Measurements from ENCODE around the gene STX18.

Gene STX18

GRCh38 chr4:4427886-4428285, 114.0 kb downstream of the STX18 start:
- H3K36me3 ChIP-seq (ENCODE audit: control insufficient read depth in 1 of 2, insufficient read depth in 2 of 2, low read length in 2 of 2), result peaks cover 37 to 44% of the 10 kb centered on the region in 2 experiments
- H3K9me3 ChIP-seq (ENCODE audit: insufficient read depth, low read depth, low read length), result no peaks in the 10 kb centered on the region

GRCh38 chr4:4427121-4427870, 114.6 kb downstream of the STX18 start:
- peak overlapping the region; percentile 47 for H4K12ac ChIP-seq (ENCODE audit: low read depth, low read length)
- H3K79me1 ChIP-seq (ENCODE audit: low read length), result no peaks in the 10 kb centered on the region
- no peaks in the 10 kb centered on the region for H3K27me3 ChIP-seq (ENCODE audit: insufficient read depth, low read length)
- H3K9ac ChIP-seq (ENCODE audit: low read length), result no peak overlapping the region
- H3K27ac ChIP-seq (ENCODE audit: low read depth, low read length), result no peak overlapping the region
- H3K4me3 ChIP-seq (ENCODE audit: low read depth, low read length), result no peak overlapping the region
- H2AK5ac ChIP-seq (ENCODE audit: low read length), result no peak overlapping the region
- peaks cover 2 to 5% of the 10 kb centered on the region in 2 experiments for H3K4me1 ChIP-seq (ENCODE audit: control insufficient read depth in 1 of 2, insufficient read depth in 2 of 2, low read length in 2 of 2)
- no peak overlapping the region for H2BK5ac ChIP-seq (ENCODE audit: low read depth, low read length, poor library complexity)
- no peak overlapping the region for H3K4ac ChIP-seq (ENCODE audit: low read depth, low read length)
- H3K9me3 ChIP-seq (ENCODE audit: insufficient read depth, low read depth, low read length), result no peaks in the 10 kb centered on the region
- no peak overlapping the region for H3K14ac ChIP-seq (ENCODE audit: low read length)
- H3K23ac ChIP-seq (ENCODE audit: low read length), result no peak overlapping the region
- H4K91ac ChIP-seq (ENCODE audit: low read depth, low read length), result no peak overlapping the region
- DNase-seq, result no peak
- H4K8ac ChIP-seq (ENCODE audit: low read depth, low read length), result no peak overlapping the region
- H3K79me2 ChIP-seq (ENCODE audit: control insufficient read depth, insufficient read depth, low read length, poor library complexity), result no peaks in the 10 kb centered on the region
- H2BK120ac ChIP-seq (ENCODE audit: insufficient read depth, low read length, poor library complexity), result no peak overlapping the region
- no peak overlapping the region for H3K18ac ChIP-seq (ENCODE audit: low read length)
- H3K36me3 ChIP-seq (ENCODE audit: control insufficient read depth in 1 of 2, insufficient read depth in 2 of 2, low read length in 2 of 2), result peaks cover 33 to 40% of the 10 kb centered on the region in 2 experiments
- no peak overlapping the region for H3K4me2 ChIP-seq (ENCODE audit: low read length)
- H2BK12ac ChIP-seq (ENCODE audit: low read length), result peak overlapping the region; percentile 20
- no peak overlapping the region for H2AFZ ChIP-seq (ENCODE audit: insufficient read depth, low read length, poor library complexity)
- no CpG with 5 or more reads among the region's 12 CpGs for WGBS (ENCODE audit: extremely low coverage, insufficient coverage, insufficient read length)

More at GRCh38 chr4:4427886-4428285, 114.0 kb downstream of the STX18 start:
- Histone ChIP-seq H2AFZ (ENCODE audit: insufficient read depth, low read length, poor library complexity) (no peak overlapping the region), H3K4me1 (ENCODE audit: control insufficient read depth in 1 of 2, insufficient read depth in 2 of 2, low read length in 2 of 2) (peaks cover 2 to 5% of the 10 kb centered on the region in 2 experiments), H4K12ac (ENCODE audit: low read depth, low read length) (no peak overlapping the region), H3K9ac (ENCODE audit: low read length) (no peak overlapping the region), H3K27ac (ENCODE audit: low read depth, low read length) (no peak overlapping the region), H3K14ac (ENCODE audit: low read length) (no peak overlapping the region), H4K8ac (ENCODE audit: low read depth, low read length) (no peak overlapping the region), H2AK5ac (ENCODE audit: low read length) (no peak overlapping the region), H3K27me3 (ENCODE audit: insufficient read depth, low read length) (no peaks in the 10 kb centered on the region), H2BK120ac (ENCODE audit: insufficient read depth, low read length, poor library complexity) (no peak overlapping the region), H2BK5ac (ENCODE audit: low read depth, low read length, poor library complexity) (no peak overlapping the region), H3K4me3 (ENCODE audit: low read depth, low read length) (peak overlapping the region; percentile 20), H3K4ac (ENCODE audit: low read depth, low read length) (no peak overlapping the region), H3K18ac (ENCODE audit: low read length) (no peak overlapping the region), H2BK12ac (ENCODE audit: low read length) (no peak overlapping the region), H3K4me2 (ENCODE audit: low read length) (no peak overlapping the region), H4K91ac (ENCODE audit: low read depth, low read length) (no peak overlapping the region), H3K79me1 (ENCODE audit: low read length) (no peaks in the 10 kb centered on the region), H3K79me2 (ENCODE audit: control insufficient read depth, insufficient read depth, low read length, poor library complexity) (no peaks in the 10 kb centered on the region), H3K23ac (ENCODE audit: low read length) (no peak overlapping the region)
- DNase-seq, result no peak
- no CpG with 5 or more reads among the region's 5 CpGs for WGBS (ENCODE audit: extremely low coverage, insufficient coverage, insufficient read length)

DNA sequence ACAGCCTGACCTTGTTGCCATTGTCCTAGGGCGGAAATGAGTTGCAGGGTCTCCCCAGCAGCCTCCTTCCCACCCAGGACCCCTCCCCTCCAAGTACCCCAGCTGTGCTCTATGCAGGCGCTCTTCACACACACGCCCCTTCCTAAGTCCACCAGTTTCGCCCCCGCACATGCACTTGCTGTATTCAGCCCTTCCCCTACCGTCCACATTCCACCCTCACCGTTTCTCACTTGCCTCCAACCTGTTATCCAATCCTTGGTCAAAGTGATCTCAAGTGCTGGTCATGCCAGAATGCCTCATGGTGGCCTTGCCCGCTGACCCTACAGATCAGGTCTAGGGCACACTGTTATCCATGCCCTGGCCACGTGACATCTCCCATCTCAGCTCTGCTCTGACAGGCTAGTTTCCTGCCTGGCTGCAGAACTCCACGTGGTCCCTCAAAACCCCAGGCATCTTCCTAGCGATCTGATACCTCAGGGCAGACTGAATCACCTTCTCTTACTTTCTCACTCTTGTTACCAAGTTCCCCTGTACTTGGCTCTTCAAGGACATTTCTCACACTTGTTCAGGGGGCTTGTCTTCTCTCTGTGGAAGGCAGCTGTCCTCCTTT, 115.2 kb downstream of the STX18 start:
- Histone ChIP-seq H3K18ac (ENCODE audit: low read length) (no peak overlapping the region), H4K91ac (ENCODE audit: low read depth, low read length) (no peak overlapping the region), H3K23ac (ENCODE audit: low read length) (no peak overlapping the region), H3K14ac (ENCODE audit: low read length) (no peak overlapping the region), H2BK12ac (ENCODE audit: low read length) (peak overlapping the region; percentile 20), H3K79me1 (ENCODE audit: low read length) (no peaks in the 10 kb centered on the region), H2AK5ac (ENCODE audit: low read length) (no peak overlapping the region), H2BK120ac (ENCODE audit: insufficient read depth, low read length, poor library complexity) (no peak overlapping the region), H3K79me2 (ENCODE audit: control insufficient read depth, insufficient read depth, low read length, poor library complexity) (no peaks in the 10 kb centered on the region), H3K9ac (ENCODE audit: low read length) (no peak overlapping the region), H4K12ac (ENCODE audit: low read depth, low read length) (peak overlapping the region; percentile 47), H3K4me1 (ENCODE audit: control insufficient read depth in 1 of 2, insufficient read depth in 2 of 2, low read length in 2 of 2) (peaks cover 2 to 5% of the 10 kb centered on the region in 2 experiments), H3K27me3 (ENCODE audit: insufficient read depth, low read length) (no peaks in the 10 kb centered on the region), H3K4me2 (ENCODE audit: low read length) (no peak overlapping the region), H3K4ac (ENCODE audit: low read depth, low read length) (no peak overlapping the region), H2BK5ac (ENCODE audit: low read depth, low read length, poor library complexity) (no peak overlapping the region), H2AFZ (ENCODE audit: insufficient read depth, low read length, poor library complexity) (no peak overlapping the region), H3K4me3 (ENCODE audit: low read depth, low read length) (no peak overlapping the region), H3K36me3 (ENCODE audit: control insufficient read depth in 1 of 2, insufficient read depth in 2 of 2, low read length in 2 of 2) (peaks cover 31 to 41% of the 10 kb centered on the region in 2 experiments), H3K9me3 (ENCODE audit: insufficient read depth, low read depth, low read length) (no peaks in the 10 kb centered on the region), H3K27ac (ENCODE audit: low read depth, low read length) (no peak overlapping the region), H4K8ac (ENCODE audit: low read depth, low read length) (no peak overlapping the region)
- no peak for DNase-seq
- no CpG with 5 or more reads among the region's 11 CpGs for WGBS (ENCODE audit: extremely low coverage, insufficient coverage, insufficient read length)

DNA sequence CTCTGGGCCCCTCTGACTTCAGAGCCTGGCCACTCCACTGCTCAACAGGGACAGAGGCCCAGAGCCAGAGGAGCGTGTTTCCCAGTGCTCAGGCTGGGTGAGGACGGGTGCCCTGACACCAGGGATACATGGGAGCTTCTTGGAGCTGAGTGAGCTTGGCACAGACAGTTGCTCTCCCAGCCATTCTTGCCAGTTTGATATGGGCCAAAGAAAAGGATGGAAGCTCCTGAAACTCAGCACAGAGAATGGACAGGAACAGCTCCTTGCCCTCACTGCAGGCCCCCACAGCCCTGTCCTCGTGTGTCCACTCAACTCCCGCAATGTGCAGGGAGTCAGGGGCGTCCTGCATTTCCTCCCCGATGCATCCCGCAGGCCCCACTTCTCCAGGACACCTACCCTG, 116.2 kb downstream of the STX18 start:
- Histone ChIP-seq H3K27ac (ENCODE audit: low read depth, low read length) (no peak overlapping the region), H3K36me3 (ENCODE audit: control insufficient read depth in 1 of 2, insufficient read depth in 2 of 2, low read length in 2 of 2) (peaks cover 33 to 46% of the 10 kb centered on the region in 2 experiments), H2BK120ac (ENCODE audit: insufficient read depth, low read length, poor library complexity) (no peak overlapping the region), H3K79me1 (ENCODE audit: low read length) (no peaks in the 10 kb centered on the region), H3K4me3 (ENCODE audit: low read depth, low read length) (no peak overlapping the region), H4K91ac (ENCODE audit: low read depth, low read length) (no peak overlapping the region), H3K27me3 (ENCODE audit: insufficient read depth, low read length) (no peaks in the 10 kb centered on the region), H2AFZ (ENCODE audit: insufficient read depth, low read length, poor library complexity) (no peak overlapping the region), H3K4ac (ENCODE audit: low read depth, low read length) (no peak overlapping the region), H2AK5ac (ENCODE audit: low read length) (no peak overlapping the region), H3K14ac (ENCODE audit: low read length) (no peak overlapping the region), H3K23ac (ENCODE audit: low read length) (no peak overlapping the region), H4K8ac (ENCODE audit: low read depth, low read length) (peak overlapping the region; percentile 42), H3K4me2 (ENCODE audit: low read length) (no peak overlapping the region), H3K9ac (ENCODE audit: low read length) (no peak overlapping the region), H3K9me3 (ENCODE audit: insufficient read depth, low read depth, low read length) (no peaks in the 10 kb centered on the region), H3K4me1 (ENCODE audit: control insufficient read depth in 1 of 2, insufficient read depth in 2 of 2, low read length in 2 of 2) (peaks cover 2 to 5% of the 10 kb centered on the region in 2 experiments), H2BK12ac (ENCODE audit: low read length) (no peak overlapping the region), H3K79me2 (ENCODE audit: control insufficient read depth, insufficient read depth, low read length, poor library complexity) (no peaks in the 10 kb centered on the region), H2BK5ac (ENCODE audit: low read depth, low read length, poor library complexity) (no peak overlapping the region), H3K18ac (ENCODE audit: low read length) (no peak overlapping the region), H4K12ac (ENCODE audit: low read depth, low read length) (no peak overlapping the region)
- no CpG with 5 or more reads among the region's 7 CpGs for WGBS (ENCODE audit: extremely low coverage, insufficient coverage, insufficient read length)
- no peak for DNase-seq

Measured in trophoblast cell (in vitro differentiated cells and primary cell).